ENCODE data around the gene PDIA6.
"Not testable (repeated sequence)": the region's sequence is repeated elsewhere in the genome, so short reads cannot be mapped to it uniquely, and the experiment has no call there.

DNA sequence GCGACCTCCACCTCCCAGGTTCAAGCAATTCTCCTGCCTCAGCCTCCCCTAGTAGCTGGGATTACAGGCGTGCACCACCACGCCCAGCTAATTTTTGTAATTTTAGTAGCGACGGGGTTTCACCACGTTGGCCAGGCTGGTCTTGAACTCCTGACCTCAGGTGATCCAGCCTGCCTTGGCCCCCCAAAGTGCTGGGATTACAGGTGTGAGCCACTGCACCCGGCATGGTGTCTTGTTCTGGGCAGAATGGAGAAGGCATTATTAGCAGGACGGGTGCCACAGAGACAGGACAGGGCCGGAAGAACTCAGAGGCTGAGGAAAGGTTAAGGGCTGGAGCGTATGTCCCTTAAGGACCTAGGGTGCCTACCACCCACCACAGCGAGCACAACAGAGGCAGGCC, 31.8 kb downstream of the PDIA6 start:
- not testable (repeated sequence) for TF ChIP-seq POLR2AphosphoS5, POLR2A, SPI1 (IDR thresholded peaks at IDR 0.05; ENCODE audit: low read depth, low read length)

All from GM12891 (cell line).